HUDEP-2 (cell line): ENCODE measurements around the gene MFN2.
A peak's percentile ranks its signal among the peaks of the same experiment; 100 is the strongest.
"Not testable (repeated sequence)": the region's sequence is repeated elsewhere in the genome, so short reads cannot be mapped to it uniquely, and the experiment has no call there.

Source experiments
- DNase-seq, 76 experiments: peaks; one replicate each; lab custom pipeline; 2025; ENCODE audit not compliant: unreplicated experiment in 76 of 76; lab: John Stamatoyannopoulos, UW

The MFN2 gene

DNA sequence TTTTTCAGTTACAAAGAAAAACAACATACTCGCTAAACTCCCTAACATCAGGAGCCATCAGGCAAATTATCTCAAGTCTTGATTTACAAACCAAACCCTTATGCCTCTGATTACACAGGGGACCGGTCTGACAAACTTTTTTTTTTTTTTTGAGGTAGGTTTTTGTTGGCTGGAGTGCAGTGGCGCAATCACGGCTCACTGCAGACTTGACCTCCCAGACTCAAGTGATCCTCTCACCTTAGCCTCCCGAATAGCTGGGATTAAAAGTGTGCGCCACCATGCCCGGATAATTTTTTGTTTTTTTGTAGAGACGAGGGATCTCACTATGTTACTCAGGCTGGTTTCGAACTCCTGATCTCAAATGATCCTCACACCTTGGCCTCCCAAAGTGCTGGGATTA lies 35.3 kb downstream of the MFN2 start:
- DNase-seq = no peak

DNA sequence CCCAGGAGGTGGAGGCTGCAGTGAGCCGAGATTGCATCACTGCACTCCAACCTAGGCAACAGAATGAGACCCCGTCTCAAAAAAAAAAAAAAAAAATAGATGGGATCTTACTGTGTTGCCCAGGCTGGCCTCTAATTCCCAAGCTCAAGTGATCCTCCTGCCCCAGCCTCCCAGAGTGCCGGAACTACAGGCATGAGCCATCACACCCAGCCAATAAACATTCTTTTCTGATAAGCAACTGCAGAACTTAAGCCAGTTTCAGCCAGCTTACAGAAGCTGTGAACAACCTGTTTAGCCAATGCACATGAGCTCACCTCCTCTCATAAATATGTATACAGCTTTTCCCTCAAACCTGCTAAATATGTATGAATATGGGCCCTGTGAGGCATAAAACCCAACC lies 35.9 kb downstream of the MFN2 start:
- DNase-seq = no peak

DNA sequence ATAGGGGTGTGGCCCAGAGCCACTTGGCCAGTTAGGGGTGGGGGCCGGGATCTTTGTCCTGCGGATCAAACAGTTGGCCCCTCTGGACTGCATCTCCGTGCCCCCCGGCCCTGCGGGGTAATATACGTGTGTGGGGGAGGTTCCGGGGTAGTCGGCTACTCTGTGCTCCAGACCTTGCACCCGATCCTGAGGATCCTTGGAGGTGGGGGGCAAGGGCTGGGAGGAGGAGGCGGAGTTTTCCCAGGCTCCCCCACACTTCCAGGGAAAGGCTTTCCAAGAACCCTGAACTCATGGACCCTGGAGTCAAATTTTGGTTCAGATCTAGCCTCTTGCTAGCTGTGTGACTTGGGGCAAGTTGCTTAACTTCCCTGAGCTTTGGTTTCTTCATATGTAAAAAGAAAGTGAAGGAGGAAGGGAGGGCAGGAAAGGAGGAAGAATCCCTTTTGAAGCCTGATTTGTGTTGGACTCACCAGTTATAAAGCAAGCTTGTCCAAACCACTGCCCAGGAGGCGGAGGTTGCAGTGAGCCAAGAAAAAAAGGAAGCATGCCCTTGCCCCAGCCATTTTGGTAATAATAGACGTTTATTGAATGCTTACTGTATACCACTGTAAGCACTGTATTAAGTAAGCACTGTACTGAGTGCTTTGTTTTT lies 39.7 kb downstream of the MFN2 start:
- DNase-seq = no peak

DNA sequence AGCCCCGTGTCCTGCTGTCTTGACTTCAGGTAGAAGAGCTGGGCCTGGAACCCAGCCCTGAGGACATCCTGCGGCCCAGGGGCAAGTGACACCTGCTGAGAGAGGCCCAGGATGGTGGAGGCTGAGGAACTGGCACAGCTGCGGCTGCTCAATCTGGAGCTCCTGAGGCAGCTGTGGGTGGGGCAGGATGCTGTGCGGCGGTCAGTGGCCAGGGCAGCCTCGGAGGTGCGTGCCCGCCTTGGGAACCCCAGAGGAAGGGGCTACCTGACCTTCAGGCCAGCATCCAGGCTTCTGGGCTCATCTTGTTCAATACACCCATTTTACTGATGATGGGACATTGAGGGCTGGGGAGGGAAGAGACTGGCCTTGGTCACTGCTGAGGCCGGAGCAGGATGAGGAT lies 41.4 kb downstream of the MFN2 start:
- no peak for DNase-seq

DNA sequence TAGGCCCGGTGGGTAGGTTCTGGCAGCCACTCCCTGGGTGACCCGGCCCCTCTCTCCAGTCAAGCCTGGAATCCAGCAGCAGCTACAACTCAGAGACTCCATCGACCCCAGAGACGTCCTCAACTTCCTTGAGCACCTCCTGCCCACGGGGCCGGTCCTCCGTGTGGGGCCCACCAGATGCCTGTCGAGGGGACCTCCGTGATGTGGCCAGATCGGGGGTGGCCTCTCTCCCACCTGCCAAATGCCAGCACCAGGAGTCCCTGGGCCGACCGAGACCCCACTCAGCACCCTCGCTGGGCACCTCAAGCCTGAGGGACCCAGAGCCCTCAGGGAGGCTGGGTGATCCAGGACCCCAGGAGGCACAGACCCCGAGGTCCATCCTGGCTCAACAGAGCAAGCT lies 41.8 kb downstream of the MFN2 start:
- DNase-seq = no peak

DNA sequence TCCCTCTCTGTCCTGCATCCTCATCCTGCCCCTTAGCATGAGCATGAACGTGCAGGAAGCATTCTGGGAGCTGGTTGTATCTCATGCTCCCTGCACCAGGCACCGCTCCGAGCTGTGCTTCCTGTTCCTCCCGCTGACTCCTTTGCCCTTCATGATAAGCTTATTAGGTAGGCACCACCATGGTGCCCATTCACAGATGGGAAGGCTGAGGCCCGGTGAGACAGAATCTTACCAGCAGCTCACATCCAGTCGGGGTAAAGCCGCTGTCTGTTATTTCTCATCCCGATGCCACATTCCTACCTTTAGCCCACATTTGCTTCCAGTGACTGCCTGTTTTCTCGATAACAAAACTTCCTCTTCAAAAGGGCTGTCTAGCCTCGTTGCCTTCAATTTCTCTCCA lies 46.3 kb downstream of the MFN2 start:
- DNase-seq = no peak

DNA sequence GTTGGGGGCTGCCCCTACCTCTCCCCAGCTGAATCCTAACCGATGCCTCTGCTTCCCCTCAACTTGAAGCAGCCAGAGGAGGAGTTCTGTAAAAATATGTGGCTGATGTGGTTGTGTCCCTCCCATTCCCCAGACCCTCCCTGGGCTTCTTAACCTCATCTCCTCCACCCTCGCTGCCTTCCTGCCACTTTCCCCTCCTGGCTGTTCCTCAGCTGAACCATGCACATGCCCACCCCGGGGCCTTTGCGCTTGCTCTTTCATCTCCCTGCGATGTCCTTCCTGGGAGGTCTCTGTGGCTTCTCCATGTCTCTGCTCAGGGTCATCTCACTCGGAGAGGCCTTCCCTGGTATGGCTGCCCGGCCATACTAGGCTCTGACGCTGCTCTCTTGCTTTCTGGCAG lies 48.0 kb downstream of the MFN2 start:
- no peak for DNase-seq

DNA sequence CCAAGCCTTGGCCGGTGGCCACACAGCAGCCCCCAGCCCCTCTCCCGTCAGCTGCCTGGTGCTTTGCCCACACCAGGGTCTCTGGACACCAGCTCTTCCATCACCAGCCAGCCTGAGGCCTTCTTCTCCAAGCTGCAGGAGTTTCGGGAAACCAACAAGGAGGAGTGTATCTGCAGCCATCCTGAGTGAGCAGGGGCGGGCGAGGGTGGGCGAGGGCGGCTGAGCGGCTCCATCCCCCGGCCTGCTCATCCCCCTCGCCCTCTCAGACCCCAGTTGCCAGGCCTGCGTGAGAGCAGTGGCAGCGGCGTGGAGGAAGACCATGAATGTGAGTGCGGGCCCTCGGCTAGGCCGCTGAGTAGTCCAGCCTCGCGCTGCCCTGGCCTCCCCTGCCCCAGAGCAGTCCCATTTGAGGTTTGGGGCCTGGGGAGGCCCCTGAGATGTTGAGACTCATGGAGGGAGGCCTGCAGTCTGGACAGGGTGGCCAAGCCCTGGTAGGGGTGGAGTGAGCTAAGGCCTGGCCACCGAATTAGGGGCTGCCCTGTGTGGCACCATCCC lies 48.8 kb downstream of the MFN2 start:
- DNase-seq = no peak

DNA sequence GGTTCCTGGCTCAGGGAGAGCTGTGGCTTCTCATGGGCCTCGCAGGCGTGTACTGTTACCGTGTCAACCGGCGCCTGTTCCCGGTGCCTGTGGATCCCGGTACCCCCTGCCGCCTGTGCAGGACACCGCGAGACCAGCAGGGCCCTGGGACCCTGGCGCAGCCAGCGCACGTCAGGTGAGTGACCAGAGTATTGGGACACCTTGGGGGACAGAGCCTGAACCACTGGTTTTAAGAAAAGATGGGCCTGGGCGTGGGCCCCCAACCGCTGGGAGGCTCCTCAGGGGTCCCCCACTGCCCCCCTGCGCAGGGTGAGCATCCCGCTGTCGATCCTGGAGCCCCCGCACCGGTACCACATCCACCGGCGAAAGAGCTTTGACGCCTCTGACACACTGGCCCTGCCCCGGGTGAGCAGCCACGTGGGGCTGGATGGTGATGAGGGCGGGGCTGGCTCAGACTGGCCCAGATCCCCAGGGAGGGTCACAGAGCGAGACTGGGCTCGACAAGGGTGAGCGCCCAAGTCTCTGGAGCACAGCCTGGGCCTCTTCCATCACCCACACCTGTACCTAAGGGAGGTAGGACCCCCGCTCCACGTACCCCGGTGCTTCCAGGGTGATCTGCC lies 49.6 kb downstream of the MFN2 start:
- no peak for DNase-seq

DNA sequence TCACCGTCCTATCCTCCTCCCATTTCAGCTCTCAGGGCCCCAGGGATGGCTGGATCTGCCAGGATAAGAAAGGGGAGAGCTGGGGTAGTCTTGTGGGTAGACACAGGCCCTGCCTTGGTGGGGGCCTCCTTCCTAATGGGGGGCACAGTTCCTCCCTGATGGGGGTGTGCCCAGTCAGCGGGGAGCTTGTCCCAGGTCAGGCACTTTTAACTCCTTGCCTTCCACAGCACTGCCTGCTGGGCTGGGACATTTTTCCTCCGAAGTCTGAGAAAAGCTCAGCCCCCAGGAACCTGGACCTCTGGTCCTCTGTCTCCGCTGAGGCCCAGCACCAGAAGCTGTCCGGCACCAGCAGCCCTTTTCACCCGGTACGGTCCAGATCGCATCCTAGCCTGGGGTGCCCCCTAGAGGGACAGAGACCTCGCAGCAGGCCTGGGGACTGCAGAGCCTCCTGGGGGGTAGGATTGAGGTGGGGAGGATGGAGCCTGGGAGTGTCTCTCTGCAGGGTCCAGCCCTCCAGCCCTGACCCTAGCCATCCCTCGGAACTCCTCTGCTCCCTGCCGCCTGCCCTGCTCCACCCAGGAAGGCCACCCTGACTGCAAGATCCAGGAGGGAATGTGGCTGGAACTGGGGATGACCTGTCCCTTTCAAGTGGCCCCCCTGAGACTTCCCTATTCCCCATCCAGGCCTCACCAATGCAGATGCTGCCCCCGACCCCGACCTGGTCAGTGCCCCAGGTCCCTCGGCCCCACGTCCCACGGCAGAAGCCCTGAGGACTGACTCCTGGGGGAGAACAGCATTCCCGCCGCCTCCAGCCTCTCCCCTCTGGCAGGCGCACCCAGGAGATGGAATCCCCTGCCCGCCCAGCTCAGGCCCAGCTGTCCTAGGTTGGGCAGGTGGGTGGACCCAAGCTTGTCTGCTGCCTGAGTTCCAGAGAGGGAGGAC lies 51.1 kb downstream of the MFN2 start:
- peak in 53 of 76 experiments; percentile 6 to 66 (median 37) for DNase-seq

DNA sequence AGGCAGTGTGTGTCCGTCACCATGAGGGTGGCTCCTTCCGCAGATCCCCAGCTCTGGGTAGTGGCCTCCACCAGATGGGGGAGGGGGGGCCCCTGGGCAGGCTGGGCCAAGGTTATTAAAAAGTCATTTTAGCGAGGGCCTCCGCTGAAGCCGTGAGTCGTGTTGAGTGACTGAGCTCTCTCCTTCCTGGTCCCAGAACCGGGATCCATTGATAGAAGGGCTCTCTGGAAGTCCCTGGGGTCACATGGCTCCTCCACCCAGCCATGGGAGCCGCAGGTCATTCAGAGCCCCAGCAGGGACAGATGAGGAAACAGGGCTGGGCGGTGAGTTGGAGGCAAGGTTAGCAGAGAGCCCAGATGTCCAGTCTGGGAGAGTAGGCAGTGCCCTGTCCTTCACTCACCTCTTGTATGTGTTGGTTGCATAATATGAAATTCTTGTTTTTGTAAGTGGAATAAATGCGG lies 51.9 kb downstream of the MFN2 start:
- DNase-seq = no peak

DNA sequence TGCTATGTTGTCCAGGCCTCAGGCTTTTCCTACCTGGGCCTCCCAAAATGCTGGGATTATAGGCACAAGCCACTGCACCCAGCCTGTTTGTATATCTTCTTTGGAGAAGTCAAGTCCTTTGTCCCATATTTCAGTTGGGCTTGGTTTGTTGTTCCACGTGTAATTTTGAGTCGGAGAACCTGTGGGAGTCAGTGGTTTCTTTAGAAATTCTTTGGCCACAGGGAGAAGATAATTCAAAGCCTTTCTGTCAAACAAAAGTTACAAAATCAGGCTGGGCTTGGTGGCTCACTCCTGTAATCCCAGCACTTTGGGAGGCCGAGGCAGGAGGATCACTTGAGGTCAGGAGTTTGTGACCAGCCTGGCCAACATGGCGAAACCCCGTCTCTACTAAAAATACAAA lies 53.2 kb downstream of the MFN2 start:
- not testable (repeated sequence) for DNase-seq

DNA sequence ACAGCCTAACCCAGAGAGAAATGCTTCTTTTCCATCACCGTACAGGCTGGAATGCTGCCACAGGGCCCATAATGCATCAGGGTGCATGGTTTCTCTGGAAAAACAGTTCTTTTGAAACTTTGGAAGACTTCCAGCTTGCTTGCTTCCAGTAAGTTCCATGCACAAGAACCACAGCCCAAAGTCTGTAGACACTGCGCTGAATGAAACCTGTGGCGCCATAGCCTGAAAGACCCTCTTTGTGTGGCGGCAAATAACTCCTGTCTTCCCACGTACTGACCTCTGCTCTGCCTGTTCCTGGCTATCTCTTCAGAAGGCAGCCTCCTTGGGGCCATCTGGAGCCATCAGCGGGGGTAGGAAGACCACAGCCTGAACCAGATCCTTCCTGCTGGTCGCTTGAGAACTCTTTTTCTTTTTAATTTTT lies 54.1 kb downstream of the MFN2 start:
- no peak for DNase-seq

DNA sequence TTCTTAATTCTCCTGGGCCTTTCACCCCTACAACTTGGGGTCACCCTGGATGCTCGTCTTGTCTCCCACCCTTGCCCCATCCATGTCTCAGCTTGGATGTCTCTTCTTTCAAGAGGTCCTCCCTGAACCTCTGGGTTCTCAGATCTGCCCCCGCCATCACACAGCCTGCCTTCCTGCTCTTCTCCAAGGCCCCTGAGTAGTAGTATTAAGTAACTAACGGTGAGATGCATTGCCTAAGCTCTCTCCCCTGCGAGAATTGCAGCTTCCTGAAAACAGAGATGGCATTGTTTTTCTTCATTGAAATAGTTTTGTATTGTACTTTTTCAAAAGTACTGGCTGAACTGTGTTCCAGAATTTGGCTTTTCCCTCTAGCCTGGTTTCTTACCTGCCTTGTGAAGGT lies 55.1 kb downstream of the MFN2 start:
- no peak for DNase-seq

DNA sequence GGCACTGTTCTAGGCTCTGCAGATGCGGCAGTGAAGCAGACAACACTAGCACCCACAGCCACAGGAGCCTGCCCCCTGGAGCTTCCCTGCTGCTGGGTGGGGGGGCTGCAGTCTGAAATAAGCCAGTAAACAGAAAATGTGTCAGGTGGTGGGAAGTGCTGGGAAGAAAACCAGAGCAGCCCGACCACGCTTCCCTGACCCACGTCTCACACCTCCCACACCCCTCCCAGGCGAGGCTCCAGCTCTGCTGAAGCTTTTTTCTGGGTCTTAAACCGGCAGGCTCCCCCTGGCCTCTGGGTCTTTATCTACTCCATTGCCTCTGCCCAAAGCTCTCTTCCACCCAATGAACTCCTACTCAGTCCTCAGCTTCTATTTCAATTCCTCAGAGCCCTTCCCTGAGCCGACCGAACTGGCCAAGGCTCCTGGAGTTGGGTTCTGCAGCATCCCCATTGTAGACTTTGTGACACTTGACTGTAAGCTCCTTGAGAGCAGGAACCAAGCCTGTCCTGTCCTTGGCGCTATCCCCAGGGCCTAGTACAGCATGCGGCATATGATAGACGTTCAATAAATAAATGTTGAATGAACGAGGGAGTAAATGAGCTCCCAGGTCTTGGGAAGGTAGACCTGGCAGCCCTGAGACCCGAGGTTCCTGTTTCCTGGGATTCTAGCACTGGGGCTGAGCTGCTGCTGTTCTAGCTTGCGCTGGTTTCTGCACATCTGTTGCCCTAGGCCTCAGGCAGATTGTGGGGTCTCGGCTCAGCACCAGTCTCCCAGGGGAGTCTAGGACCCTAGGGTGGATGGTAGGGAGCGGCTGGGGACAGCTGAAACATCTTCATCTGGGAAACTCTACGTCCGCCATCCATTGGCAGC lies 57.5 kb downstream of the MFN2 start:
- DNase-seq = no peak

DNA sequence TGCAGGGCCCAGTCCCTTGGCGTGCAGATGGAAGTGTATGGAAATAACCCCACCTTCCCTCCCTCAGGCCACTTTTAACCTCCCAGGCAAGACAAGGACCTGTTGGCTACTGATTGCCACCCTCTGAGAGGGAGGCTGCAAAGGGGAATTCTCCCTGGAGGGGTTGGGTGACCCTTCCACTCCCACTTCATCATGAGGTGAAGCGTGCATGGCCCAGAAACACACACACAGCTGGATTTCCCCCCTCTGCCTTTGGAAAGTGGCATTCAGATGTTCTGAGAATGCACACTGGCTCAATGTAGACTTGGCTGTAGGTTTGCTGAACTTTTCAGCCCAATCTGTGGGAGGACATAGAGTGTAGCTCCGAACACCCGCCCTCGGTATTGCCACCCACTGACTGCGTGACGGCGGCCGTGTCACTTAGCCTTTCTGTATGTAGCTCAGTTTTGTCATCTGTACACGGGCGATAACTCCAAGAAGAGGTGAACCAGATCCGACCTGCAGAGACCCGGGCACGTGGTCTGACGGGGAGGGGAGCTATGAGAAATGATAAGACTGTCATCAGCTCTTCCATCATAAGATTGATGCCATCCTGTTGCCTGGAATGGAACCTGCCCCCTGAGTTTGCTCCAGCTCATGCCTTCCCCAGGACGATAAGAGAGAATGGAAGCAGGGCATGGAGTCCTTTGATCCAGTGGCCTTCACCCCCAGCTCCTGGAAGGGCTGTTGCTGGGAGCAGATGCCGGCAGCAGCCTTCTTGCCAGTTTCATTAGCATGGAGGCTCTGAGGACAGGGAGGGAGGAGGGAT lies 58.3 kb downstream of the MFN2 start:
- no peak for DNase-seq

DNA sequence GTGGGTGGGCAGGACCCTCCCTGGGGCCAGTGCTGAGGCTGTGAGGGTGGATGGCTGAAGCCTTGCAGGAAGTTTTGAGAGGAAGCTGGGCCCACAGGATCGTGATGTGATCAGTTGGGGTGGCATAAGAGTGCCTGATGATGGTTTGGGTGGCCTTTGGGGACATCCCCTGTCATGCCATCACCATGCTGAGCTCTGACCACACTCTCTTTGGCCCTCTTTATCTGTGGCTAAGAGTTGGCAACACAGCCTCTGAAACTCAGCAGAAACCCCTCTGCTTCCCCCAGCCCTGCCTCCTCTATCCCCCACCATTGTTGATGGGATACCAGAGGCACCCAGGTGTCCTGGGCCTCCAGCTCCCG lies 58.9 kb downstream of the MFN2 start:
- DNase-seq = no peak

DNA sequence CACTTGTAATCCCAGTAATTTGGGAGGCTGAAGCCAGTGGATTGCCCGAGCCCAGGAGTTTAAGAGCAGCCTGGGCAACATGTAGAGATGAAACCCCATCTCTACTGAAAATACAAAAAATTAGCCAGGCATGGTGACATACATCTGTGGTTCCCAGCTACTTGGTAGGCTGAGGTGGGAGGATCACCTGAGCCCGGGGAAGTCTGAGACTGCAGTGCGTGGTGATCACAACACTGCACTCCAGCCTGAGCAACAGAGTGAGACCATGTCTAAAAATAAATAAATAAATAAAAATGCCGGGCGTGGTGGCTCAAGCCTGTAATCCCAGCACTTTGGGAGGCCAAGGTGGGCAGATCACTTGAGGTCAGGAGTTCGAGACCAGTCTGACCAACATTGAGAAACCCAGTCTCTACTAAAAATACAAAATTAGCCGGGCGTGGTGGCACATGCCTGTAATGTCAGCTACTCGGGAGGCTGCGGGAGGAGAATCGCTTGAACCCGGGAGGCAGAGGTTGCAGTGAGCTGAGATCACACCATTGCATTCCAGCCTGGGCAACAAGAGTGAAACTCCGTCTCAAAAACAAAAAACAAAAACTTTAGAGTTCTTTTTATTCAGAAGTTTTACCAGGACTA lies 59.7 kb downstream of the MFN2 start:
- not testable (repeated sequence) for DNase-seq

DNA sequence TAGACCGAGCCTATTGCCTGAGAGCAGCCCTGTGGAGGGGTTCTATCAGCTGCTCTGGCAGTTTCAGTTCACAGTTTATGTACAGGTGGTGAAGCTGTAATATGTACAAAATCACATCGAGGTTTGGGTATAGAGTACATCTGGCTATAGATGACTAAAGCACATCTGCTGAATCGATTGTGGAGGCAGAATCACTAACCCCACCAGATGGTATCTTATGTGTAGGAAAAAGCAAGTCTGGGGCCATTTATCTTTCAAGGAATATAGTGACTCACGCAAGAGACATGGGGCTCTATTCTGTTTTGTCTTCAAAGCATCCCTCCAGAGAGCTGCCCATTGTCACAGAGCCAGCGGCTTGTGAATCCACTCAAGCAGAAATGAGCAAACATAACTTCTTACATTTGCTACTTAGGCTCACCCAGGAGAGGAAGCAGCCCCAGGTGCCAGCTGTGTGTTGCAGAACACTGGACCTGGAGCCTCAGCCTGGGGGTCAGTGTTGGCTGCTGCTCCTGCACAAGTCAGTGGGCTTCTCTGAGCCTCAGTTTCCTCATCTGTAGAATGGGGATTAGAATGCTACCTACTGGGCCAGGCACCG lies 60.3 kb downstream of the MFN2 start:
- DNase-seq = no peak
